Karpas-422 (cell line): ENCODE measurements around the gene GATA5. TPM values are rescaled to one million over a fixed set of nuclear protein-coding genes. Genes with fewer than 3 reads are reported as not detected.

Experiments used
- DNase-seq: peaks from one replicate; pipeline ENCODE4 v3.0.0-alpha.2; 2015
- H2AFZ ChIP-seq: fragments of 200-600 bp; sonication (generic); 2 replicates; pipeline ENCODE4 v1.6.1; 2014; ENCODE audit warnings: antibody characterized with exemption, low read length, mixed read lengths
- H3K27ac ChIP-seq: fragments of 200-600 bp; sonication (generic); 2 replicates; pipeline ENCODE4 v1.5.1; 2014; ENCODE audit warnings: mild to moderate bottlenecking, low read length, moderate library complexity
- H3K27me3 ChIP-seq: fragments of 200-600 bp; sonication (generic); 2 replicates; pipeline ENCODE4 v1.6.1; 2014; ENCODE audit warnings: low read length, mixed read lengths
- H3K36me3 ChIP-seq: fragments of 200-600 bp; sonication (generic); 2 replicates; pipeline ENCODE4 v1.6.1; 2014; ENCODE audit warnings: low read length, mixed read lengths; ENCODE audit not compliant: insufficient read depth
- H3K4me1 ChIP-seq: fragments of 200-600 bp; sonication (generic); 2 replicates; pipeline ENCODE4 v1.6.1; 2014; ENCODE audit warnings: mild to moderate bottlenecking, low read length, mixed read lengths
- H3K4me2 ChIP-seq: fragments of 200-600 bp; sonication (generic); 2 replicates; pipeline ENCODE4 v1.6.1; 2014; ENCODE audit warnings: low read length, low read depth, mild to moderate bottlenecking; ENCODE audit not compliant: poor library complexity, severe bottlenecking
- H3K4me3 ChIP-seq: fragments of 200-600 bp; sonication (generic); 2 replicates; pipeline ENCODE4 v1.5.1; 2014; ENCODE audit warnings: mild to moderate bottlenecking, antibody characterized with exemption, low read length, mixed read lengths
- H3K79me2 ChIP-seq: fragments of 200-600 bp; sonication (generic); 2 replicates; pipeline ENCODE4 v1.6.1; 2014; ENCODE audit warnings: mild to moderate bottlenecking, low read length, mixed read lengths
- H3K9ac ChIP-seq: fragments of 200-600 bp; sonication (generic); 2 replicates; pipeline ENCODE4 v1.6.0; 2014; ENCODE audit warnings: low read length
- H3K9me2 ChIP-seq: fragments of 200-600 bp; sonication (generic), shearing (Covaris generic); replicated peaks from 2 replicates; pipeline ENCODE4 v1.6.0; 2014; ENCODE audit warnings: mild to moderate bottlenecking, low read length, moderate library complexity; ENCODE audit not compliant: insufficient read depth
- H3K9me3 ChIP-seq: fragments of 300-700, 200-600 bp; sonication (generic); 2 replicates; pipeline ENCODE4 v1.6.1; 2014; ENCODE audit warnings: low read length, mixed read lengths
- H4K20me1 ChIP-seq: fragments of 200-600 bp; sonication (generic); 2 replicates; pipeline ENCODE4 v1.6.1; 2014; ENCODE audit warnings: mild to moderate bottlenecking, antibody characterized with exemption, low read length, low read depth; ENCODE audit not compliant: insufficient read depth
- total RNA-seq: library from RNA; depleted of rRNA; stranded (reverse); fragments of >200 nt; shearing (Covaris generic); gene quantifications from 2 replicates; pipeline ENCODE4 v1.2.3, GENCODE V29; 2014; ENCODE audit warnings: low replicate concordance; rRNA removed

The GATA5 gene
- total RNA-seq, 1 experiment from 2014 or later = not detected

DNA sequence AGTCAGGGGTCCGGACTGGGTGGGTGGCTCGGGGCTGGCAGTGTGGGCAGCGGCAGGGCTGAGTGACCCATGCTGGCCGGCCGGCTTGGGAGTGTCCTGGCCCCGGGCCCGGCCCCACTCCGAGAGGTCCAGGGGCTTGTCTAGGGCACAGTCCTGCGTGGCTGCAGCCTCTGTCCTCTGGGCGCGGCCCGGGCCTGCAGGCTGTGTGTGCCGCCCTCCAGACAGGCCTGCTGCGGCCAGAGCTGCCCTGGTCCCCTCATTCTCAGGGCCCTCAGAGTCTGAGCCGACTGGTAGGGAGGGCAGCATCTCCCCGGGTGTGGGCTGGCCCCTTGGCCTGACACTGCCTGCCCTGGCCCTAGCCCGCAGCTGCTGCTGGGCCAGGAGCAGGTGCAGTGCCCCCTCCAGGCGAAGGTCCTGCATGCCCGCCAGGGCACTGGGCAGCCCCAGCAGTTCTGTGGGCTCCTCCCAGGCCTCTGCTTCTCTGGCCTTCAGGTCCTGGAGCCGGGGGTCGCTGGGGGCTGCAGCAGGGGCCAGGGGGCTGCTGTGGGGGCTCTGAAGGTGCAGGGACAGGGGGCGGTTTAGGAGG lies 61.8 kb downstream of the GATA5 start:
- Histone ChIP-seq H3K4me3 (no peak overlapping the region), H3K79me2 (no peaks in the 10 kb centered on the region), H3K36me3 (no peaks in the 10 kb centered on the region), H2AFZ (no peak overlapping the region), H3K9ac (no peak overlapping the region), H3K27ac (no peak overlapping the region), H3K9me2 (no peaks in the 10 kb centered on the region), H3K9me3 (no peaks in the 10 kb centered on the region), H3K4me2 (no peak overlapping the region), H3K4me1 (peaks cover 9% of the 10 kb centered on the region; the same call in 1 of the 2 replicates), H4K20me1 (0 out of 2 replicates have a peak, but pooled peaks cover 3% of the 10 kb centered on the region), H3K27me3 (no peaks in the 10 kb centered on the region)
- DNase-seq = no peak

Other genes with a start within 250 kb of the GATA5 start
- 19.1 and 22.6 TPM in 2 replicates for gene OSBPL2, start 237.5 kb downstream of the GATA5 start, total RNA-seq
- gene ADRM1, start 173.0 kb downstream of the GATA5 start, total RNA-seq = 53.5 and 109 TPM in 2 replicates
- 3.2 and 17.5 TPM in 2 replicates for gene LAMA5, start 108.7 kb downstream of the GATA5 start, total RNA-seq
- gene RPS21, start 88.9 kb downstream of the GATA5 start, total RNA-seq = 1,523 and 2,619 TPM in 2 replicates
- gene CABLES2, start 68.7 kb downstream of the GATA5 start, total RNA-seq = 7.2 and 7.6 TPM in 2 replicates
- gene RBBP8NL, start 48.5 kb downstream of the GATA5 start, total RNA-seq = not detected in 2 replicates
- gene SLCO4A1, start 166.5 kb upstream of the GATA5 start, total RNA-seq = 0.72 TPM in 1 of 2 replicates, not detected in the other
- gene NTSR1, start 232.8 kb upstream of the GATA5 start, total RNA-seq = not detected in 2 replicates